ELR (cell line): ENCODE data around the gene PJVK.
A peak's percentile ranks its signal among the peaks of the same experiment; 100 is the strongest.

Experiments
- DNase-seq: peaks from one replicate; pipeline ENCODE4 v3.0.0-alpha.2; 2015; ENCODE audit warnings: low read depth

The PJVK gene

GRCh38 chr2:178480227-178481181, 29.3 kb downstream of the PJVK start, which contains the start of gene PLEKHA3:
Gene PLEKHA3, plus strand, starts transcription at chr2:178480457. Its CDS starts 413 bp downstream, at chr2:178480870.
- DNase-seq: peak; percentile 99

GRCh38 chr2:178482437-178482836, 31.3 kb downstream of the PJVK start:
- peak; percentile 15 for DNase-seq

GRCh38 chr2:178484245-178485041, 33.3 kb downstream of the PJVK start:
- peak; percentile 21 for DNase-seq

DNA sequence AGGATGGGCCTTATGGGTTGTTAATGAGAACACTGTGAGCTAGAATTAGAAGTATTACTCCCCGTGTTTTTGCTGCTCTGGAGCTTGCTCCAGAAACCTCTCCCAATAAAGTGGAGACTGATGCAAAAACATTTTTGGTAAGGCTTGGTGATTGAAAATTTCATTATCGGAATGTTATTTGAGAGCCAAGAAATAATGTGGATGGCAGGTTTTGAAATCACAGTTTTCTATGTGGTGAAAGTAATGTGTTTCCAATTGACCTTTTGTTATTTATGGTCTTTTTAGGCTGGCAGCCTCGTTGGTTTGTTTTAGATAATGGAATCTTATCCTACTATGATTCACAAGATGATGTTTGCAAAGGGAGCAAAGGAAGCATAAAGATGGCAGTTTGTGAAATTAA, 34.2 kb downstream of the PJVK start:
- DNase-seq: no peak

DNA sequence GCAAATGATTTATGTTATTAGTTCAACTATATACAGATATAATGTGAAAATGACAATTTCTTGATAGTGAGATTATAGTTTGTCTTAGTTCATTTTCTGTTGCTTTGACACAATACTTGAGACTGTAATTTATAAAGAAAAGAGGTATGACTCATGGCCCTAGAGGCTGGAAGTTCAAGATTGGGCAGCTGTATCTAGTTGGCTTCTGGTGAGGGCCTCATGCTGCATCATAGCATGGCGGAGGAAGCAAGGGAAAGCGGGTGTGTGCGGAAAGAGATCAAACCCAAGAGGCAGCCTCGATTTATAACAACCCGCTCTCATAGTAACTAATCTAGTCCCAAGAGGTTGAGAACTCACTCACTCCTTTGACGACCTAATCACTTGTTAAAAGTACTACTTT, 40.4 kb downstream of the PJVK start:
- no peak for DNase-seq

DNA sequence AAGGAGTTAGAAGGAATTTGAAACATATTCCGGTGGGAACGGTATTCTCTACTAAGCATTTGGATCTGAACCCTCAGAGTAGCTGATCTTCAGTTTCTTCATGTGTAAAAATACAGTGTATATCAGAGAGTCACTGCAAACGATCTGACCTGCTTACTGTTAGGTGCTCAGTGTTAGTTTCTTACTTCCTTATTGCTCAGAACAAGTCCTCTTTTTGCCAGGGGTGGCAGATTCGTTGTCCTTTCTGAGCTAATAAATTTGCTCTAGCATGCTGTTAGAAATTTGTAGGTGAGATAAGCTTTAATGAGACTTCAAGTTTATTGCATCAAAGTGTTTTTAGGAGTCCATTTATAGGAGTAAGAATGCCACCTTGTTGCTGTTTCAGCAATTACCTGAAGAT, 44.9 kb downstream of the PJVK start:
- no peak for DNase-seq

DNA sequence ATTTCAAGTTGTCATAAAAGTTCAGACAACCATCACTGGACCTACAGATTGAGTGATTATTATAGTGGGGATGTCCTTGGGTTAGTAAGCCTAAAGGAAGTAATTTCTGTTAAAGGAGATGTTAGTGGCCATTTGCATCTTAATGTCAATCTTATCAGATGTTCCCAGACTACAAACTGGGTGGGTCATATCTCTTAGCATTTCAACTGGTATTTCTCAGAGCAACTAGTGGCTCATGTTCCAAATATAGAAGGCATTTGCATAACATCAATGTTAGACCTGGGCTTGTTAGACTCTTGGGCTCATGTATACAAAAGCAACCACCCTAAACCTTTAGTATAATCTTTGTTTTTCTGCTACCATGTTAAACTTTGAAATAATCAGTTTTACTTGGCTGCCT, 47.0 kb downstream of the PJVK start:
- DNase-seq: no peak

GRCh38 chr2:178499640-178500039, 48.5 kb downstream of the PJVK start:
- no peak for DNase-seq

DNA sequence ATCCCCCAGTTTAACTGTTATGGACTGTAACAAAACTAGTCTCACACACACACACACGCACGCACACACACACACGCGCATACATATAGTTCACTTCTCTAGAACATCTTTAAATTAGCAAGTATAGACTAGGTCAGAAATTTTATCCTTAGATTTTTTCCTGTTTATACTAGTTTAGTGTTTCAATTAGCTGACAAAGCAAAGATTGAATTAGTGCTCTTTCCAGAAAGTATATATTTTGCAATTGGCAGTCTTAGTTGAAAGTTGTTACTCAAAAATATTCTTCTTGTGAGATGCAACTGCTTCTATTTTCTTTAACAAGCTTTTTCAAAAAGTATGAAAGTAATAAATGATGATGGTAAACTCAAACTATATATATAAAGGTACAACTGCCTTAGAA, 51.6 kb downstream of the PJVK start:
- no peak for DNase-seq

DNA sequence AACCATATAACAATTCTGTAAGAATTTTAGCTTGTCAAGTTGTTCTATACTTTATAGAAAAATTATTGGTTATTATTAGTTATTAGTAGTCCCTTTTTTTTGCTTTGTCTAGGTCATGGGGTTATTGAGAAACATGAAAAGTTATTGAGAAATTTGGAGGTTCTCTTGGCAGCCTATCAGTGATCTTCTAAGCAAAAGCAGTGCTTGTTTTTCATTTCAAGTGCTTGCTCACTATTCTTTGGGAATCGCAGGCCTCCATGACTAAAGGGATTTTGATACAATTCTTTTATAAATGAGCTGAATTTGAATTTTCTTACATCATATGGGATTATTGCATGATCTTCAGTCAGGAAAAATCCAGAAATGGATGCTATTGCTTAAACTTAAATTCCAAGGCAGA, 54.9 kb downstream of the PJVK start:
- no peak for DNase-seq

DNA sequence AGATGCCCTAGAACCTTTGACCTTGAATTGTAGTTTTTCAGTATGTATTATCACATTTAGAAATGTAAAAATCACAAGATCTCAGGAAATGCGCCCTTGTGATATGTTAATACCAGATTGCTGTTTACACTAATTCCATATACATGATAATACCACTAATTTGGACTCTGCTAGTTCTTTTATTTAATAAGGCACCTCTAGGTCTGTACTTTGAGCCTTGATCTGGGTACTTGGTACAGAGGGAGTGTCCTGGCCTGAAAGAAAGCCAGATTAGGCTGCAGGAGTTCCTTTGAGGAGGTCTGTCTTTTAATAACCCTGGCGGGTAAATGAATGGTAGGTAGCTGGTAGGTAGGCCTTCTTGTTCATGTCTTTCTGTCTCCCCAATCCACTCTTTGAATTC, 55.3 kb downstream of the PJVK start:
- no peak for DNase-seq

DNA sequence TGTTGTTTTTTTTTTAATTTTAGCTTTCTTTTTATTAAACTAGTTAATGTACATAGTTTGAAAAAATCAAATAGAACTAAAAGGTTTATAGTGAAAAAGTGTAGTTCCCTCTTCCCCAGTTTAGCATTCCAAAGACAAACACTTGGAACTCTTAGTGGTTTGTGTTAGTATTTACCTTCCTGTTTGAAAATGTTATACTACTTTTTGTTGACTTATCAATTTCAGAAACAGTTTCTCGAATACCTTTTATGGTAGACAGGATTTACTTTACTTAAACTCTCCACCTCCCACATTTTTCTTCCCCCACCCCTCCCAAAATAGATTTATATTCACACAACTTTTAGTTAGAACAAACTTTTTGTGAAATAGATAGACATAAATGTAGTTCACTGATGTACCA, 55.8 kb downstream of the PJVK start:
- DNase-seq: no peak

- DNase-seq: no peak
Measured at GRCh38 chr2:178508646-178509045, 57.5 kb downstream of the PJVK start.

DNA sequence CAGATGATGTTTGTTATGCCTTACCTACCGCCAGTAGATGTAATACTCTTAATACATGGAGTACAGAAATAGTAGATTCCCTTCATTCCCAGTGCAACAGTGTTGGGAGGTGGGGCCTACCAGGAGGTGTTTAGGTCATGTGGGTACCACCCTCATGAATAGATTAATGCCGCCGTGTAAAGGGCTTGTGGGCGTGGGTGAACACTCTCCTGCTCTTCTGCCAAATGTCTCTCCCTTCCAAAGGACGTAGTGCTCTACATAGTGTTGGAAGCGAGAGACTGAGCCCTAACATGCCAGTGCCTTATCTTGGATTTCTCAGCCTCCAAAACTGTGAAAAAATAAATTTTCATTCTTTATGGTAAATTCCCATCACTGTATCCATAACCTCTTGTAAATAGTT, 59.2 kb downstream of the PJVK start:
- no peak for DNase-seq
